MG63 (cell line): ENCODE measurements around the gene NKAIN2. TPM values are rescaled to one million over a fixed set of nuclear protein-coding genes. Genes with fewer than 3 reads are reported as not detected.

ENCODE experiments used
- DNase-seq: peaks from one replicate; pipeline ENCODE4 v3.0.0-alpha.2; 2020
- H3K27me3 ChIP-seq: fragments of 250-450 bp; sonication (Bioruptor Pico); 2 replicates; pipeline ENCODE4 v1.5.1; 2020; ENCODE audit warnings: mild to moderate bottlenecking, moderate library complexity
- H3K36me3 ChIP-seq: fragments of 250-450 bp; sonication (Bioruptor Pico); 2 replicates; pipeline ENCODE4 v1.5.1; 2020; ENCODE audit warnings: mild to moderate bottlenecking, moderate library complexity
- H3K4me3 ChIP-seq: fragments of 250-450 bp; sonication (Bioruptor Pico); 2 replicates; pipeline ENCODE4 v1.5.1; 2020; ENCODE audit warnings: mild to moderate bottlenecking, moderate library complexity
- H3K9me3 ChIP-seq: fragments of 250-450 bp; sonication (Bioruptor Pico); 2 replicates; pipeline ENCODE4 v1.5.1; 2020; ENCODE audit warnings: mild to moderate bottlenecking, moderate library complexity
- total RNA-seq: library from RNA; depleted of rRNA; stranded (reverse); fragments of >200 nt; shearing (Covaris generic); gene quantifications from 2 replicates; pipeline ENCODE4 v1.2.3, GENCODE V29; 2014; ENCODE audit warnings: low replicate concordance

The NKAIN2 gene
- total RNA-seq, 1 experiment from 2014 or later = not detected

- Histone ChIP-seq H3K4me3 (no peak overlapping the region), H3K27me3 (no peaks in the 10 kb centered on the region), H3K9me3 (no peaks in the 10 kb centered on the region), H3K36me3 (no peaks in the 10 kb centered on the region)
- no peak for DNase-seq
These were observed 663.7 kb downstream of the NKAIN2 start for GRCh38 chr6:124467366-124467765.

- Histone ChIP-seq H3K4me3 (no peak overlapping the region), H3K27me3 (no peaks in the 10 kb centered on the region), H3K9me3 (no peaks in the 10 kb centered on the region), H3K36me3 (no peaks in the 10 kb centered on the region)
- DNase-seq = no peak
These were observed 667.1 kb downstream of the NKAIN2 start for GRCh38 chr6:124470803-124471202.

- no peaks in the 10 kb centered on the region for H3K36me3 ChIP-seq
- H3K9me3 ChIP-seq = no peaks in the 10 kb centered on the region
- no peak for DNase-seq
- no peaks in the 10 kb centered on the region for H3K27me3 ChIP-seq
- H3K4me3 ChIP-seq = no peak overlapping the region
These were observed 671.5 kb downstream of the NKAIN2 start for GRCh38 chr6:124475176-124475575.

- Histone ChIP-seq H3K36me3 (no peaks in the 10 kb centered on the region), H3K9me3 (no peaks in the 10 kb centered on the region), H3K27me3 (no peaks in the 10 kb centered on the region), H3K4me3 (no peak overlapping the region)
- no peak for DNase-seq
These were observed 675.2 kb downstream of the NKAIN2 start for GRCh38 chr6:124478906-124479305.

GRCh38 chr6:124479991-124480430 lies 676.3 kb downstream of the NKAIN2 start:
- no peaks in the 10 kb centered on the region for H3K27me3 ChIP-seq
- H3K4me3 ChIP-seq = no peak overlapping the region
- DNase-seq = no peak
- H3K9me3 ChIP-seq = no peaks in the 10 kb centered on the region
- no peaks in the 10 kb centered on the region for H3K36me3 ChIP-seq

- Histone ChIP-seq H3K4me3 (no peak overlapping the region), H3K27me3 (no peaks in the 10 kb centered on the region), H3K36me3 (no peaks in the 10 kb centered on the region), H3K9me3 (no peaks in the 10 kb centered on the region)
- DNase-seq = no peak
These were observed 678.4 kb downstream of the NKAIN2 start for GRCh38 chr6:124482071-124482491.

GRCh38 chr6:124487623-124488431 lies 684.2 kb downstream of the NKAIN2 start:
- Histone ChIP-seq H3K4me3 (no peak overlapping the region), H3K27me3 (no peaks in the 10 kb centered on the region), H3K36me3 (no peaks in the 10 kb centered on the region), H3K9me3 (no peaks in the 10 kb centered on the region)
- DNase-seq = no peak

- Histone ChIP-seq H3K4me3 (no peak overlapping the region), H3K9me3 (no peaks in the 10 kb centered on the region), H3K27me3 (no peaks in the 10 kb centered on the region), H3K36me3 (no peaks in the 10 kb centered on the region)
- DNase-seq = no peak
These were observed 686.5 kb downstream of the NKAIN2 start for GRCh38 chr6:124490122-124490521.

- no peak overlapping the region for H3K4me3 ChIP-seq
These were observed 689.6 kb downstream of the NKAIN2 start for GRCh38 chr6:124493259-124493658.

GRCh38 chr6:124494956-124495664 lies 691.4 kb downstream of the NKAIN2 start:
- no peaks in the 10 kb centered on the region for H3K9me3 ChIP-seq
- H3K36me3 ChIP-seq = no peaks in the 10 kb centered on the region
- DNase-seq = no peak
- no peaks in the 10 kb centered on the region for H3K27me3 ChIP-seq
- no peak overlapping the region for H3K4me3 ChIP-seq

More at GRCh38 chr6:124493259-124493658, 689.6 kb downstream of the NKAIN2 start:
- no peaks in the 10 kb centered on the region for H3K27me3 ChIP-seq
- no peaks in the 10 kb centered on the region for H3K36me3 ChIP-seq
- DNase-seq = no peak
- H3K9me3 ChIP-seq = no peaks in the 10 kb centered on the region

- no peak overlapping the region for H3K4me3 ChIP-seq
- DNase-seq = no peak
- no peaks in the 10 kb centered on the region for H3K36me3 ChIP-seq
- H3K9me3 ChIP-seq = no peaks in the 10 kb centered on the region
- H3K27me3 ChIP-seq = no peaks in the 10 kb centered on the region
These were observed 692.1 kb downstream of the NKAIN2 start for GRCh38 chr6:124495665-124496190.

GRCh38 chr6:124496334-124496733 lies 692.7 kb downstream of the NKAIN2 start:
- Histone ChIP-seq H3K27me3 (no peaks in the 10 kb centered on the region), H3K9me3 (no peaks in the 10 kb centered on the region), H3K36me3 (no peaks in the 10 kb centered on the region), H3K4me3 (no peak overlapping the region)
- no peak for DNase-seq

- Histone ChIP-seq H3K27me3 (no peaks in the 10 kb centered on the region), H3K36me3 (no peaks in the 10 kb centered on the region), H3K9me3 (no peaks in the 10 kb centered on the region), H3K4me3 (no peak overlapping the region)
- no peak for DNase-seq
These were observed 708.8 kb downstream of the NKAIN2 start for GRCh38 chr6:124512431-124512830.

- DNase-seq = no peak
These were observed 713.7 kb downstream of the NKAIN2 start for GRCh38 chr6:124517339-124517738.

GRCh38 chr6:124520514-124520913 lies 716.8 kb downstream of the NKAIN2 start:
- DNase-seq = no peak
- Histone ChIP-seq H3K4me3 (no peak overlapping the region), H3K27me3 (no peaks in the 10 kb centered on the region), H3K36me3 (no peaks in the 10 kb centered on the region), H3K9me3 (no peaks in the 10 kb centered on the region)

More at GRCh38 chr6:124517339-124517738, 713.7 kb downstream of the NKAIN2 start:
- Histone ChIP-seq H3K27me3 (no peaks in the 10 kb centered on the region), H3K4me3 (no peak overlapping the region), H3K36me3 (no peaks in the 10 kb centered on the region), H3K9me3 (no peaks in the 10 kb centered on the region)

GRCh38 chr6:124522335-124522734 lies 718.7 kb downstream of the NKAIN2 start:
- Histone ChIP-seq H3K9me3 (no peaks in the 10 kb centered on the region), H3K4me3 (no peak overlapping the region), H3K36me3 (no peaks in the 10 kb centered on the region), H3K27me3 (no peaks in the 10 kb centered on the region)
- no peak for DNase-seq

GRCh38 chr6:124524491-124525200 lies 721.0 kb downstream of the NKAIN2 start:
- DNase-seq = no peak

More at GRCh38 chr6:124524491-124525200, 721.0 kb downstream of the NKAIN2 start:
- Histone ChIP-seq H3K4me3 (no peak overlapping the region), H3K27me3 (no peaks in the 10 kb centered on the region), H3K36me3 (no peaks in the 10 kb centered on the region), H3K9me3 (no peaks in the 10 kb centered on the region)
